IPS-20b (cell line): ENCODE measurements around the gene GLE1.
A peak's percentile ranks its signal among the peaks of the same experiment; 100 is the strongest.

ENCODE experiments used
- H3K27ac ChIP-seq: one replicate; pipeline ENCODE4 v1.5.1; 2013; ENCODE audit warnings: low read length
- H3K27me3 ChIP-seq: 2 replicates; pipeline ENCODE4 v1.6.1; 2013; ENCODE audit warnings: mild to moderate bottlenecking, low read length, inconsistent platforms; ENCODE audit not compliant: insufficient read depth
- H3K36me3 ChIP-seq: 2 replicates; pipeline ENCODE4 v1.6.1; 2013; ENCODE audit warnings: low read depth, mild to moderate bottlenecking, inconsistent platforms, low read length, moderate library complexity; ENCODE audit not compliant: insufficient read depth
- H3K4me1 ChIP-seq: 2 replicates; pipeline ENCODE4 v1.6.1; 2013; ENCODE audit warnings: mild to moderate bottlenecking, control low read depth, inconsistent platforms, low read length, moderate library complexity; ENCODE audit not compliant: insufficient read depth
- H3K4me3 ChIP-seq: 2 replicates; pipeline ENCODE4 v1.5.1; 2013; ENCODE audit warnings: mild to moderate bottlenecking, low read length, inconsistent platforms
- H3K9ac ChIP-seq: 2 replicates; pipeline ENCODE4 v1.6.1; 2013; ENCODE audit warnings: low read depth, mild to moderate bottlenecking, inconsistent platforms, low read length, moderate library complexity
- H3K9me3 ChIP-seq: 2 replicates; pipeline ENCODE4 v1.6.1; 2013; ENCODE audit warnings: mild to moderate bottlenecking, low read depth, low read length, inconsistent platforms; ENCODE audit not compliant: insufficient read depth

GLE1 gene

GRCh38 chr9:128552744-128553440 is 48.4 kb downstream of the GLE1 start:
- peak overlapping the region; percentile 95 for H3K4me3 ChIP-seq
- peaks cover 28% of the 10 kb centered on the region for H3K4me1 ChIP-seq
- H3K27me3 ChIP-seq, result peaks cover 30% of the 10 kb centered on the region
- no peak overlapping the region for H3K27ac ChIP-seq
- no peaks in the 10 kb centered on the region for H3K9me3 ChIP-seq
- H3K36me3 ChIP-seq, result no peaks in the 10 kb centered on the region
- peak overlapping the region; percentile 85; the same call in 1 of the 2 replicates for H3K9ac ChIP-seq

GRCh38 chr9:128553728-128554127 is 49.2 kb downstream of the GLE1 start:
- H3K36me3 ChIP-seq, result no peaks in the 10 kb centered on the region
- peak overlapping the region; percentile 95 for H3K4me3 ChIP-seq
- H3K27ac ChIP-seq, result no peak overlapping the region
- peak overlapping the region; percentile 85; the same call in 1 of the 2 replicates for H3K9ac ChIP-seq
- peaks cover 30% of the 10 kb centered on the region for H3K27me3 ChIP-seq
- no peaks in the 10 kb centered on the region for H3K9me3 ChIP-seq
- H3K4me1 ChIP-seq, result peaks cover 32% of the 10 kb centered on the region

- peak overlapping the region; percentile 21; the same call in 1 of the 2 replicates for H3K9ac ChIP-seq
- peaks cover 30% of the 10 kb centered on the region for H3K27me3 ChIP-seq
- peaks cover 33% of the 10 kb centered on the region for H3K4me1 ChIP-seq
- peak overlapping the region; percentile 95 for H3K4me3 ChIP-seq
- H3K27ac ChIP-seq, result no peak overlapping the region
- no peaks in the 10 kb centered on the region for H3K36me3 ChIP-seq
- H3K9me3 ChIP-seq, result no peaks in the 10 kb centered on the region
Measured at GRCh38 chr9:128554155-128554862, 49.8 kb downstream of the GLE1 start.

GRCh38 chr9:128555180-128555721 is 50.7 kb downstream of the GLE1 start:
- Histone ChIP-seq H3K27me3 (peaks cover 22% of the 10 kb centered on the region), H3K4me1 (peaks cover 33% of the 10 kb centered on the region), H3K27ac (no peak overlapping the region), H3K9ac (peak overlapping the region; percentile 21; the same call in 1 of the 2 replicates), H3K36me3 (no peaks in the 10 kb centered on the region), H3K9me3 (no peaks in the 10 kb centered on the region), H3K4me3 (peak overlapping the region; percentile 95)

GRCh38 chr9:128556276-128556675 is 51.8 kb downstream of the GLE1 start:
- peaks cover 14% of the 10 kb centered on the region; the same call in 1 of the 2 replicates for H3K27me3 ChIP-seq
- no peaks in the 10 kb centered on the region for H3K9me3 ChIP-seq
- no peak overlapping the region for H3K27ac ChIP-seq
- no peak overlapping the region for H3K9ac ChIP-seq
- peaks cover 33% of the 10 kb centered on the region for H3K4me1 ChIP-seq
- H3K36me3 ChIP-seq, result no peaks in the 10 kb centered on the region
- no peak overlapping the region for H3K4me3 ChIP-seq

GRCh38 chr9:128556926-128557634 is 52.6 kb downstream of the GLE1 start:
- Histone ChIP-seq H3K27ac (no peak overlapping the region), H3K36me3 (no peaks in the 10 kb centered on the region), H3K27me3 (peaks cover 14% of the 10 kb centered on the region; the same call in 1 of the 2 replicates), H3K4me3 (no peak overlapping the region), H3K9ac (no peak overlapping the region), H3K4me1 (peaks cover 29% of the 10 kb centered on the region), H3K9me3 (no peaks in the 10 kb centered on the region)

GRCh38 chr9:128558431-128559310 is 54.2 kb downstream of the GLE1 start:
- peaks cover 7% of the 10 kb centered on the region; the same call in 1 of the 2 replicates for H3K27me3 ChIP-seq
- no peak overlapping the region for H3K4me3 ChIP-seq
- H3K9me3 ChIP-seq, result no peaks in the 10 kb centered on the region
- peaks cover 28% of the 10 kb centered on the region for H3K4me1 ChIP-seq
- H3K27ac ChIP-seq, result no peak overlapping the region
- no peak overlapping the region for H3K9ac ChIP-seq
- no peaks in the 10 kb centered on the region for H3K36me3 ChIP-seq

GRCh38 chr9:128565578-128565977 is 61.1 kb downstream of the GLE1 start:
- no peaks in the 10 kb centered on the region for H3K9me3 ChIP-seq
- peaks cover 3% of the 10 kb centered on the region; the same call in 1 of the 2 replicates for H3K4me1 ChIP-seq
- no peaks in the 10 kb centered on the region for H3K27me3 ChIP-seq
- no peak overlapping the region for H3K27ac ChIP-seq
- H3K36me3 ChIP-seq, result peaks cover 34% of the 10 kb centered on the region
- no peak overlapping the region for H3K9ac ChIP-seq
- no peak overlapping the region for H3K4me3 ChIP-seq

GRCh38 chr9:128568470-128569078 is 64.1 kb downstream of the GLE1 start:
- H3K27me3 ChIP-seq, result no peaks in the 10 kb centered on the region
- H3K9me3 ChIP-seq, result no peaks in the 10 kb centered on the region
- no peak overlapping the region for H3K27ac ChIP-seq
- H3K36me3 ChIP-seq, result peaks cover 50% of the 10 kb centered on the region
- H3K4me3 ChIP-seq, result no peak overlapping the region
- H3K9ac ChIP-seq, result no peak overlapping the region
- H3K4me1 ChIP-seq, result peaks cover 3% of the 10 kb centered on the region; the same call in 1 of the 2 replicates

GRCh38 chr9:128575469-128575868 is 71.0 kb downstream of the GLE1 start:
- Histone ChIP-seq H3K27ac (no peak overlapping the region), H3K9ac (no peak overlapping the region), H3K27me3 (no peaks in the 10 kb centered on the region), H3K36me3 (peaks cover 76% of the 10 kb centered on the region), H3K4me1 (no peaks in the 10 kb centered on the region), H3K9me3 (no peaks in the 10 kb centered on the region), H3K4me3 (no peak overlapping the region)
